ENCODE results near the gene NLRP6.

The NLRP6 gene

DNA sequence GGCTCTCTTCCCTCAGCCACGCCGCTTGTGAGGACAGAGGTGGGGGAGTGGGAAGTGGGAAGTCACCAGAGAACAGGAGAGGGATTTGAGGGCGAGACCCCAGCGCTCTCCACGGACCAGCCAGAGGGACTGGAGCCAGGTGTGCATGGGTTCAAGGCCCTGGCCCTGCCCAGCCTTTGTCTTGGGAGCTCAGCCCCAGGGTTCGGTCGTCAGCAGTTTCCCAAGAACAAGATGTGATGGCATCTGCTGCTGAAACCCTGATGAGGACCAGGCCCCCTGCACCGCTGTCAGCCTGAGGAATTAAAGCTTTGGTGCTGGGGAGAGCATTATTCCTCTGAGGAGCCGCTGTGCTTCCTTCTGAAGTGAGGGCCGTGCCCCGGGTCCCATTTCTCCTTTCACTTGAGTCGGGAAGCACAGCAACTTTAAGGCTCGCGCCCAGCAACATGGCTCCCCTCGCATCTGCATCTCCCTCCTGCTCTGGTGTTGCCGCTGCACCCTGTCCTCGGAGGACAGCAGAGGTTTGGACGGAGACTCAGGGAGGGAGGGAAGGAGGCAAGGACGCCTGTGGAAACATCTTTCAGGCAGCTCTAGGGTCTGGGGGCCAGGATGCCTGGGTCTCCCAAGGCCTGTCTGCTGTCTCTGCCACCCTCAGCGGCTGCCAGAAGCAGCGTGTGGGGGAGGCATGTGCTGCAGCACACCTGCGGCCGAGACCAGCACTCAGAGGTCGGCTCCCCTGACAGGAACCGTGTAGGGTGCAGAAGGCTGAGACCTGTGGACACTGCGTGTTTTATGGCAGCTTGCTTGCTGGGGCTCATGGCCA lies 17.4 kb downstream of the NLRP6 start:
- no peak for TF ChIP-seq CTCF (conservative IDR thresholded peaks at IDR 0.05; ENCODE audit: low read depth, low read length)
- no peak for DNase-seq (ENCODE audit: low read depth)

GRCh38 chr11:296171-297050 lies 18.2 kb downstream of the NLRP6 start:
- no peak for TF ChIP-seq CTCF (conservative IDR thresholded peaks at IDR 0.05; ENCODE audit: low read depth, low read length)
- no peak for DNase-seq (ENCODE audit: low read depth)
- no peak overlapping the region for H3K4me3 ChIP-seq (ENCODE audit: low read length)

More for the DNA sequence above, 17.4 kb downstream of the NLRP6 start:
- no peak overlapping the region for H3K4me3 ChIP-seq (ENCODE audit: low read length)

GRCh38 chr11:297051-297585 lies 18.9 kb downstream of the NLRP6 start:
- no peak for TF ChIP-seq CTCF (conservative IDR thresholded peaks at IDR 0.05; ENCODE audit: low read depth, low read length)
- no peak for DNase-seq (ENCODE audit: low read depth)
- no peak overlapping the region for H3K4me3 ChIP-seq (ENCODE audit: low read length)

DNA sequence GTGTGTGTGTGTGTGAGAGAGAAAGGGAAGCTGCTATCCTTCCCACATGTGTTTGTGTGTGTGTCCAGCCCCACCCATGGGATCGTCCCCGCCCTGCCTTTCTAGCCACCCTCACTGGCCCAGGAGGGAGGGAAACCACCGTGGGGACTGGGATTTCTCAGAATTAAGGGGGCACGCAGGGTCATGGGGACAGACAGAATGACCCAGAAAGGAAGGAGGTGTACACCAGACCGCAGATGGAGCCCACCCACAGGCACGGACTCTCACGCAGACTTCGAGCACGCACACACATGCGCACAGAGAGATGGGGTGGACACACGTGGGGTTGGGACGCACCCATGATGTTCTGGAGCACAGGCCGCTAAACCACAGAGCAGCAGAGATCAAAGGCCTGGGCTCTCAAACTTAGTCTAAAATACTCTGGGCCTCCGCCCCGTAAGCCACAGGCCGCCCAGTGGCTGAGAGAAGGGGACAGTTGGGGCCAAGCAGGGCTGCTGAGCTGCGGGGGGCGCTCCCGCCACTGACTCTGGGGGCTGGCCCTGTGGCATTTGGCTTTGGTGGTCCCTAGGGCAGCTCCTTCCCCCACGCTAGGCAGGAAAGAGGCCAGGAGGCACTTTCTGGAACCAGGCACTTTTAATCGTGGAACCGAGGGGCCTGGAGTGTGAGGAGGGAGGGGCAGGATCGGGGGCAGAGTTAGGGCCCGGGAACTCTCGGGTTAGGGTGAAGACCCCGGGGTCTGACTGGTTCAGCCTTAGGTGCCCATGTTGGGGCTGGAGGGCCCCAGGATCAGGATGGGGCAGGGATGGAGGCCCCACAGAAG lies 19.6 kb downstream of the NLRP6 start:
- no peak for DNase-seq (ENCODE audit: low read depth)
- TF ChIP-seq CTCF (conservative IDR thresholded peaks at IDR 0.05; ENCODE audit: low read depth, low read length), result no peak
- H3K4me3 ChIP-seq (ENCODE audit: low read length), result no peak overlapping the region

- no peak overlapping the region for H3K4me3 ChIP-seq (ENCODE audit: low read length)
- DNase-seq (ENCODE audit: low read depth), result no peak
- TF ChIP-seq CTCF (conservative IDR thresholded peaks at IDR 0.05; ENCODE audit: low read depth, low read length), result no peak
Measured at GRCh38 chr11:298406-299065, 20.3 kb downstream of the NLRP6 start.

Measured in retinal pigment epithelial cell (primary cell).